HG03558 (cell line): ENCODE results near the gene VPS18.

Source experiments
- ATAC-seq: cut with Tn5 transposase; IDR thresholded peaks from one replicate; pipeline ENCODE4 v1.9.1; 2021; ENCODE audit warnings: moderate number of reproducible peaks; ENCODE audit not compliant: unreplicated experiment; ENCODE audit errors: extremely low read depth

Gene VPS18

GRCh38 chr15:40917585-40917984 is 23.3 kb downstream of the VPS18 start:
- ATAC-seq, result no peak

DNA sequence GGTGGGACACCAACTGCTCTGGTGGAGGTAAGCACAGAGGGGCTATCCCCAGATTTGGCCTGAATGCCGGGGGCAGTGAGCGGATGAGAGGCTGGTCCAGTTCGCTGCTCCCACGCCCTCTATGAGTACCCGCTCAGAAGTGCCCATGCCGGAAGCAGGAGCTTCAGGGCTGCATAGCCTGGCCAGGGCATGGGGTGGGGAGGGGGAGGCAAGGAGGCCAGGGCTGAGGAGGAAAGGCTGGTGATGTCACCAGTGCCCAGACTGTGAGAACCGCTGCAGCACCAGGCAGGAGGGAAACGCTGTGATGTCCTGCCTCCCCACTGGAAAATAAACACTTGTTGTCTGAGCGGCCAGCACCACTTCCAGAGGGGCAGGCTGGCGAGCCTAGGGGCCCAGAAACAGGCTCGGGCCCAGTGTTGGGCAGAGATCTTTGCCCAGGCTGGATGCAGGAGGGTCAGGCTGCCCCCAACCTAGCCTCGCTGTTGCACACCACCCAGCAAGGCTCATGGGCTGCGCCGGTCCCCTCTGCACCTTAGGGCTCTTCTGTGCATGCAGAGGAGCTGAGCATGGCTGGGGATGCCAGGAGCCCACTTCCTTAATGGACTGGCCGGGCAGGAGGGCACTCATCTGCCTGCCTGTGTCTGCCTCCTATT is 24.0 kb downstream of the VPS18 start:
- ATAC-seq, result no peak

DNA sequence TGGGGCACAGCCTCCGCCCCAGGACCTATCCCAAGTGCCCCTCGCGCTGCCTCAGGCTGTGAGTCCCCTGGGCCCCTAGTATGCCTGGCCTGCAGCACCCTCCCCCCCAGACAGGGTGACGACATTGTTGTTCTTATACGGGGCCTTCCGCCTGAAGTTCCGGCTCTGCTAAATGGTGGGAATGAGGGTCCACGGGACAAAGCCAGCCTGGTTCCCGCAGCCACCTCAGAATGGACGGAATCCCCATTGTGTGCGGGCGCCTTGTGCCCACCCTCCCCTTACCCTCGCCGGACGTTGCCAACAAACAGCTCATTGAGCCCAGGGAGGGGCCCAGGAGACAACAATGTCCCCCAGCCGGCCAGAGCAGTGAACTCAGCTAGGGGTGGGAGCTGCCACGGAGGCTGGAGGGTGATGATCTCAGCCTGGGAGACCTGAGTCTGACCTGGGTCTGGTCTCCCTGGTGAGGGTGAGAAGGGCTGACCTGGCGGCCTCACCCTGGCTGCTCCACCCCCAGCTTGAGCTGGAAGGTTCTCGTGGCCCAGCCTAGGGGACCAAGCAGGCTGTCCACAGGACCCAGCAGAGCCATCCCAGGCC is 24.6 kb downstream of the VPS18 start:
- ATAC-seq, result no peak

DNA sequence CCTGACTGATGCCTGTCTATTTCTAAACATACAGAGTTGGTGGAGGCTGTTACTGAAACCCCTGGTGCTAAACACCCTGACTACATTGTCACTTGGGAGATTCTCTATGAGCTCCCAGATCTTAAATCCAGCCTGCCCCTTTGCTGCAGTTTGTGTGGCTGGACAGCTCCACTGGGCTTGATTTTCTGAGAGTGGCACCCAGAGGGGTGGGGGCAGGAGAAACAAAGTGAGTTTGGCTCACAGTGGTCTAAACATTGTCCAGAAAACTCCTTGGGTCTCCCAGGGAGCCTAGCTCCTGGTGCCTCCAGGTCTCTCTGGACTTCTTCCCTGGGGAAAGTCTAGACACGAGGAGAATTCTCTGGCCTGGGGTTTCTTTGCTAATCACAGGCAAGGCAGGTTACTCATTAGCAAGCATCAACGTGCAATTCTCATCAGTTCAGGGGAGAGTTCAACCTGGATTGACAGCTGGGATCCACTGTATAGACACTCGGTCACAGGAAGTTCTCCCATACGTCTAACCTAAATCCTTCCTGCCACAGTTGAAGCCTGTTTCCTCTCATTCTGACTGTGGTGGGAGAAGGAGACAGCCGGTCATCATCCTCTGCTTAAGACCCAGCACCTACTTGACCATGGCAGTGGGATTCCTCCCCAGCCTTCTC is 27.8 kb downstream of the VPS18 start:
- ATAC-seq, result no peak

GRCh38 chr15:40922608-40923005 is 28.4 kb downstream of the VPS18 start:
- ATAC-seq, result no peak

GRCh38 chr15:40923551-40923950 is 29.3 kb downstream of the VPS18 start:
- ATAC-seq, result no peak

- ATAC-seq, result no peak
Observed at GRCh38 chr15:40925495-40925862, 31.2 kb downstream of the VPS18 start.

- no peak for ATAC-seq
Observed at GRCh38 chr15:40925863-40926658, 31.8 kb downstream of the VPS18 start.

DNA sequence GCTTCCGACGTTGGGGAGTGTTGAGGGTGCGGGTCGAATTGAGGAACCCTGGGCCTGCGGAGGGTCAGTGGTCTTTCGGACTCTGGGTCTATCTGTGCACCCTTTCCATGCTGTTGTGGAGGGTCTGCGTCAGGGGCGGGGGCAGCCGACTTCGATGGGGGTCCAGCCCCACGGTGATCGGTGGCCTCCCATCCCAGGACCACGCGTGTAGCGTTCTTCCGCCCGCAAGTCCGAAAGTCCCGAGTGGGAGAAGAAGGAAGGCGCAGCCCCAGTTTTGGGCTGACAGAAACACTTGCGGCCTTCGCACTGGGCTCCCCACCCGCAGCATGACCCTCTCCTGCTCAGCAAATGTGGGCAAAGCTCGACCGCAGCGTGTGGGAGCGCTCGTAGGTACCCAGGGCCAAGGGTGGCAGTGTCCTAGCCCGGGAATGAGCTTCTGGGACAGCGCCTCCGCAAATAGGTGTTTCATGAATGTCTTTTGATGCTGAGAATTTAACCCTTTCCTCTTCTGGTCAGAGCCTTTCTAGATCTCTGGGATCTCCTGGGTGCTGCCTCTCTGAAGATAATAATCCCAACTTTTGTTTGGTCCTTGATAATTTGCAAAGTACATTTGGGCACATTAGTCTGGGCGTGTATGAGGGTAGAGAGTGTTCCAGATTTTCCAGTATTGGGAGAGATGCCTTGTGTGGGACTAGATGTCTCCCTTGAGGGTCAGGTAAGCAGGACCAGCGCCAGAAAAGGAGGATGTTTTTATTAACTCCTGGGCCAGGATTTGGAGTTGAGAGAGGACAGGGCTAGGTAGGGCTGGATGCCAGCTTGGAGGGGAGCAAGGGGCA is 32.6 kb downstream of the VPS18 start:
- ATAC-seq, result no peak

DNA sequence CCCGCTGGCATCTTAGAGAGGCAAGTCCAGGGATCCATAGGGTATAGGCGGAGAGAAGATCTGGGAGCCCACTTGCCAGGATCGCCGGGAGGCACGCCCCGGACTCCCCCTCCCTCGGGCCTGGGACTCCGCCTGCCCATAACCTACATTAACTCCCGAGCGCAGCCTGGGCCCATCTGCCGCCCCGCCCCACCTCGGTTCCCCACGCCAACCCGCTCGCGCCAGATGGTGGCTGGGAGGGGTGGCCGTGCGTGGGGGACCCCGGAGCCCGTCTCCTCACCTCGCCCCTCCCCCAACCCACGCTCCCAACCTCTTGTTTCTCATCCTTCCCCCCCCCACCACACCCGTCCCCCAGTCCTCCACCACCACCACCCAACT is 33.2 kb downstream of the VPS18 start:
- no peak for ATAC-seq

- no peak for ATAC-seq
Observed at GRCh38 chr15:40927873-40928806, 33.9 kb downstream of the VPS18 start.

- no peak for ATAC-seq
Observed at GRCh38 chr15:40928821-40929659, 34.8 kb downstream of the VPS18 start, which contains the start of gene DLL4. DLL4 (plus strand) TSS chr15:40929340; CDS start chr15:40929669, 329 bp downstream.

- no peak for ATAC-seq
Observed at GRCh38 chr15:40929660-40930429, 35.6 kb downstream of the VPS18 start.

GRCh38 chr15:40930430-40931299 is 36.4 kb downstream of the VPS18 start:
- ATAC-seq, result no peak

GRCh38 chr15:40931300-40932142 is 37.3 kb downstream of the VPS18 start:
- ATAC-seq, result no peak

- ATAC-seq, result no peak
Observed at GRCh38 chr15:40932156-40932555, 37.9 kb downstream of the VPS18 start.
